PFSK-1 (cell line): ENCODE data around the gene SEC16B.

Experiments used
- FOXP2 ChIP-seq: optimal IDR thresholded peaks from 2 replicates; pipeline ENCODE3; 2011; ENCODE audit warnings: borderline replicate concordance, control low read depth, inconsistent platforms; ENCODE audit not compliant: insufficient read depth; ENCODE audit errors: extremely low read length, extremely low read depth
- POLR2AphosphoS5 ChIP-seq: IDR thresholded peaks from 2 replicates; pipeline ENCODE4 v1.6.1; 2012; ENCODE audit warnings: low read depth, mild to moderate bottlenecking, control low read depth, low read length, moderate library complexity
- REST ChIP-seq, 2 experiments: IDR thresholded peaks; 2 replicates each; pipeline versions ENCODE4 v1.6.1 to v1.8.0; 2011 to 2012; ENCODE audit warnings: low read depth in 2 of 2, low read length in 2 of 2, control low read depth in 1 of 2, inconsistent platforms in 1 of 2, mild to moderate bottlenecking in 1 of 2, moderate library complexity in 1 of 2; ENCODE audit not compliant: insufficient read depth in 1 of 2
- SIN3A ChIP-seq: IDR thresholded peaks from 2 replicates; pipeline ENCODE4 v1.6.1; 2012; ENCODE audit warnings: mild to moderate bottlenecking, low read length, moderate library complexity, borderline replicate concordance; ENCODE audit not compliant: insufficient read depth
- TAF1 ChIP-seq: IDR thresholded peaks from 2 replicates; pipeline ENCODE4 v1.6.1; 2012; ENCODE audit warnings: low read length, control low read depth, borderline replicate concordance; ENCODE audit not compliant: insufficient read depth

Gene SEC16B

GRCh38 chr1:177958092-177958491 lies 11.8 kb downstream of the SEC16B start:
- TF ChIP-seq FOXP2 (no peak), SIN3A (no peak), TAF1 (no peak), POLR2AphosphoS5 (no peak), REST (IDR thresholded peaks at IDR 0.05; ENCODE audit: insufficient read depth in 1 of 2, low read depth in 2 of 2, low read length in 2 of 2) (no peak)

GRCh38 chr1:177954076-177954475 lies 15.8 kb downstream of the SEC16B start:
- no peak for TF ChIP-seq REST (IDR thresholded peaks at IDR 0.05; ENCODE audit: insufficient read depth in 1 of 2, low read depth in 2 of 2, low read length in 2 of 2)
- TF ChIP-seq TAF1: no peak
- TF ChIP-seq FOXP2: no peak
- no peak for TF ChIP-seq POLR2AphosphoS5
- no peak for TF ChIP-seq SIN3A

- TF ChIP-seq TAF1: no peak
- TF ChIP-seq FOXP2: no peak
- no peak for TF ChIP-seq POLR2AphosphoS5
- TF ChIP-seq SIN3A: no peak
- no peak for TF ChIP-seq REST (IDR thresholded peaks at IDR 0.05; ENCODE audit: insufficient read depth in 1 of 2, low read depth in 2 of 2, low read length in 2 of 2)
These were observed 16.3 kb downstream of the SEC16B start for GRCh38 chr1:177953549-177953948.

- TF ChIP-seq TAF1 (no peak), REST (IDR thresholded peaks at IDR 0.05; ENCODE audit: insufficient read depth in 1 of 2, low read depth in 2 of 2, low read length in 2 of 2) (no peak), SIN3A (no peak), POLR2AphosphoS5 (no peak), FOXP2 (no peak)
These were observed 17.2 kb downstream of the SEC16B start for GRCh38 chr1:177952691-177953090.

GRCh38 chr1:177952249-177952648 lies 17.6 kb downstream of the SEC16B start:
- TF ChIP-seq FOXP2 (no peak), SIN3A (no peak), POLR2AphosphoS5 (no peak), REST (IDR thresholded peaks at IDR 0.05; ENCODE audit: insufficient read depth in 1 of 2, low read depth in 2 of 2, low read length in 2 of 2) (no peak), TAF1 (no peak)
